OCI-LY7 (cell line): Measurements from ENCODE around the gene TCTN1. TPM values are rescaled to one million over a fixed set of nuclear protein-coding genes. Genes with fewer than 3 reads are reported as not detected.

Experiments
- BruUV-seq: library from RNA; stranded (reverse); fragments of 400-500 nt; replicated peaks from 2 replicates; lab custom pipeline; 2021; lab: Mats Ljungman, UMichigan
- CTCF ChIA-PET: fragments of 300-600 bp; sonication (Branson Sonifier 250); formaldehyde crosslinking; loops from one replicate; lab custom pipeline; 2022; ENCODE audit warnings: antibody characterized with exemption; ENCODE audit not compliant: unreplicated experiment; lab: Charles Lee
- POLR2A ChIA-PET: fragments of 300-600 bp; sonication (Branson Sonifier 250); formaldehyde crosslinking; loops from one replicate; lab custom pipeline; 2022; ENCODE audit warnings: antibody characterized with exemption; lab: Charles Lee
- DNase-seq: peaks from one replicate; pipeline ENCODE4 v3.0.0-alpha.2; 2015; ENCODE audit warnings: low spot score
- H2AFZ ChIP-seq: fragments of 200-600 bp; sonication (generic), shearing (Covaris generic); 2 replicates; pipeline ENCODE4 v1.6.1; 2014; ENCODE audit warnings: mild to moderate bottlenecking, antibody characterized with exemption, low read length, moderate library complexity
- H3K27ac ChIP-seq: fragments of 200-600 bp; sonication (generic); 2 replicates; pipeline ENCODE4 v1.5.1; 2014; ENCODE audit warnings: mixed run types, low read depth, mild to moderate bottlenecking, moderate library complexity, low read length, inconsistent platforms; ENCODE audit not compliant: poor library complexity, severe bottlenecking
- H3K36me3 ChIP-seq: fragments of 200-600 bp; sonication (generic); 2 replicates; pipeline ENCODE4 v1.6.1; 2014; ENCODE audit warnings: mild to moderate bottlenecking, antibody characterized with exemption, low read length, moderate library complexity, mixed read lengths; ENCODE audit not compliant: insufficient read depth
- H3K4me1 ChIP-seq: fragments of 200-600 bp; sonication (generic); 2 replicates; pipeline ENCODE4 v1.5.1; 2014; ENCODE audit warnings: mild to moderate bottlenecking, low read length; ENCODE audit not compliant: insufficient read depth, poor library complexity, severe bottlenecking
- H3K4me2 ChIP-seq: fragments of 200-600 bp; sonication (generic); 2 replicates; pipeline ENCODE4 v1.6.1; 2014; ENCODE audit warnings: mild to moderate bottlenecking, low read length
- H3K4me3 ChIP-seq: fragments of 200-600 bp; sonication (generic); 2 replicates; pipeline ENCODE4 v1.5.1; 2014; ENCODE audit warnings: mild to moderate bottlenecking, low read depth, low read length; ENCODE audit not compliant: poor library complexity, severe bottlenecking
- H3K79me2 ChIP-seq: fragments of 200-600 bp; sonication (generic); 2 replicates; pipeline ENCODE4 v1.6.1; 2016; ENCODE audit warnings: low read depth, mild to moderate bottlenecking, low read length, moderate library complexity, mixed read lengths; ENCODE audit not compliant: insufficient read depth
- H3K9me2 ChIP-seq: fragments of 200-600 bp; sonication (generic); 2 replicates; pipeline ENCODE4 v1.6.1; 2016; ENCODE audit warnings: mild to moderate bottlenecking, low read length, mixed read lengths; ENCODE audit not compliant: insufficient read depth
- H3K9me3 ChIP-seq: fragments of 200-600 bp; sonication (generic); 2 replicates; pipeline ENCODE4 v1.6.1; 2014; ENCODE audit warnings: mild to moderate bottlenecking, mixed run types, low read length, mixed read lengths
- H4K20me1 ChIP-seq: fragments of 200-600 bp; sonication (generic); 2 replicates; pipeline ENCODE4 v1.6.1; 2014; ENCODE audit warnings: mild to moderate bottlenecking, antibody characterized with exemption, low read length, moderate library complexity, mixed read lengths; ENCODE audit not compliant: insufficient read depth
- CTCF ChIP-seq: fragments of 200-600 bp; sonication (generic); conservative IDR thresholded peaks from 2 replicates; pipeline ENCODE4 v1.5.1; 2014; ENCODE audit warnings: mild to moderate bottlenecking, antibody characterized with exemption, low read length, moderate library complexity, mixed read lengths
- EZH2phosphoT487 ChIP-seq: fragments of 200-600 bp; sonication (generic); IDR thresholded peaks from 2 replicates; pipeline ENCODE4 v1.6.1; 2018; ENCODE audit warnings: low read depth, borderline replicate concordance, mild to moderate bottlenecking, mixed run types, antibody characterized with exemption, low read length, moderate library complexity, mixed read lengths
- intact Hi-C: fragments of 100-400 bp; cut with micrococcal nuclease; formaldehyde crosslinking; loops from one replicate; pipeline ENCODE4 v1.10.0; 2022; ENCODE audit not compliant: unreplicated experiment
- total RNA-seq, 2 experiments: library from RNA; depleted of rRNA in 1 of 2; stranded (reverse); fragments of >200 nt in 1 of 2; shearing (Covaris generic) in 1 of 2; gene quantifications; 2 replicates each; pipeline ENCODE4 v1.2.3, GENCODE V29; 2014 to 2022

The TCTN1 gene
- total RNA-seq, 2 experiments from 2014 or later, result 8.7 to 19.9 TPM

GRCh38 chr12:110613071-110613770, 708 bp upstream of the TCTN1 start:
- TSS peak; percentile 67 for BruUV-seq
- intact Hi-C loops, result no loop called here

GRCh38 chr12:110615171-110615570, 1.2 kb downstream of the TCTN1 start:
- CTCF ChIA-PET, result no interaction called here
- peak overlapping the region; percentile 92 for H3K4me2 ChIP-seq
- BruUV-seq, result no TSS peak
- TF ChIP-seq EZH2phosphoT487, result no peak
- no peak for TF ChIP-seq CTCF
- peak overlapping the region; percentile 73 for H3K4me3 ChIP-seq
- no peak for DNase-seq
- peak overlapping the region; percentile 88; the same call in 1 of the 2 replicates for H2AFZ ChIP-seq
- intact Hi-C loops, result no loop called here
- no peaks in the 10 kb centered on the region for H3K9me3 ChIP-seq
- no peaks in the 10 kb centered on the region for H3K79me2 ChIP-seq
- H3K9me2 ChIP-seq, result no peaks in the 10 kb centered on the region
- H3K4me1 ChIP-seq, result peaks cover 58% of the 10 kb centered on the region
- no peaks in the 10 kb centered on the region for H3K36me3 ChIP-seq
- H4K20me1 ChIP-seq, result no peaks in the 10 kb centered on the region
- POLR2A ChIA-PET, result interaction anchor here (0.6 to 3.2 kb wide), 10 partner anchors 10 to 1981 kb away, joined by 3 to 20 read pairs (median 4); partner anchors contain the start of gene SELPLG
- H3K27ac ChIP-seq, result peak overlapping the region; percentile 4

More at GRCh38 chr12:110613071-110613770, 708 bp upstream of the TCTN1 start:
- POLR2A ChIA-PET, result interaction anchor here (0.5 to 3.2 kb wide), 10 partner anchors 8 to 1811 kb away, joined by 3 to 20 read pairs (median 4); no protein-coding TSS in a partner anchor
- Histone ChIP-seq H2AFZ (peak overlapping the region; percentile 88; the same call in 1 of the 2 replicates), H3K4me3 (peak overlapping the region; percentile 73), H4K20me1 (no peaks in the 10 kb centered on the region), H3K27ac (peak overlapping the region; percentile 20), H3K4me2 (peak overlapping the region; percentile 92), H3K4me1 (peaks cover 66% of the 10 kb centered on the region), H3K9me3 (no peaks in the 10 kb centered on the region), H3K9me2 (no peaks in the 10 kb centered on the region), H3K36me3 (no peaks in the 10 kb centered on the region), H3K79me2 (no peaks in the 10 kb centered on the region)
- DNase-seq, result no peak
- TF ChIP-seq CTCF (no peak), EZH2phosphoT487 (no peak)
- CTCF ChIA-PET, result interaction anchor here (0.6 to 1.0 kb wide), 2 partner anchors 48 to 57 kb away, joined by 4 read pairs; no protein-coding TSS in a partner anchor
